ENCODE data around the gene INSM1. TPM values are rescaled to one million over a fixed set of nuclear protein-coding genes. Genes with fewer than 3 reads are reported as not detected.

INSM1 gene
- total RNA-seq, 1 experiment from 2014 or later, result not detected

GRCh38 chr20:20363434-20363798 lies 4.5 kb upstream of the INSM1 start:
- no peak for DNase-seq
- H3K9me3 Mint-ChIP-seq (ENCODE audit: low read depth, unreplicated experiment), result no peaks in the 10 kb centered on the region
- intact Hi-C loops (cut with micrococcal nuclease; ENCODE audit: unreplicated experiment), result loop anchor here (10.0 kb wide), 1 partner anchor 279 kb away; no protein-coding TSS in a partner anchor
- TF ChIP-seq, protein P1, sequence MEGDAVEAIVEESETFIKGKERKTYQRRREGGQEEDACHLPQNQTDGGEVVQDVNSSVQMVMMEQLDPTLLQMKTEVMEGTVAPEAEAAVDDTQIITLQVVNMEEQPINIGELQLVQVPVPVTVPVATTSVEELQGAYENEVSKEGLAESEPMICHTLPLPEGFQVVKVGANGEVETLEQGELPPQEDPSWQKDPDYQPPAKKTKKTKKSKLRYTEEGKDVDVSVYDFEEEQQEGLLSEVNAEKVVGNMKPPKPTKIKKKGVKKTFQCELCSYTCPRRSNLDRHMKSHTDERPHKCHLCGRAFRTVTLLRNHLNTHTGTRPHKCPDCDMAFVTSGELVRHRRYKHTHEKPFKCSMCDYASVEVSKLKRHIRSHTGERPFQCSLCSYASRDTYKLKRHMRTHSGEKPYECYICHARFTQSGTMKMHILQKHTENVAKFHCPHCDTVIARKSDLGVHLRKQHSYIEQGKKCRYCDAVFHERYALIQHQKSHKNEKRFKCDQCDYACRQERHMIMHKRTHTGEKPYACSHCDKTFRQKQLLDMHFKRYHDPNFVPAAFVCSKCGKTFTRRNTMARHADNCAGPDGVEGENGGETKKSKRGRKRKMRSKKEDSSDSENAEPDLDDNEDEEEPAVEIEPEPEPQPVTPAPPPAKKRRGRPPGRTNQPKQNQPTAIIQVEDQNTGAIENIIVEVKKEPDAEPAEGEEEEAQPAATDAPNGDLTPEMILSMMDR (IDR thresholded peaks at IDR 0.05; ENCODE audit: unreplicated experiment), result no peak
- peaks cover 21% of the 10 kb centered on the region for H3K27me3 Mint-ChIP-seq (ENCODE audit: unreplicated experiment)
- H3K4me3 Mint-ChIP-seq (ENCODE audit: low read depth, unreplicated experiment), result no peak overlapping the region
- CTCF ChIA-PET, result no interaction called here
- no peak overlapping the region for H3K27ac Mint-ChIP-seq (ENCODE audit: unreplicated experiment)
- H3K36me3 Mint-ChIP-seq (ENCODE audit: insufficient read depth, unreplicated experiment), result no peaks in the 10 kb centered on the region
- no peaks in the 10 kb centered on the region for H3K4me1 Mint-ChIP-seq (ENCODE audit: low read depth, unreplicated experiment)
- BruUV-seq (replicated peaks), result no TSS peak

- no peak overlapping the region for H3K4me3 Mint-ChIP-seq (ENCODE audit: low read depth, unreplicated experiment)
- no peaks in the 10 kb centered on the region for H3K4me1 Mint-ChIP-seq (ENCODE audit: low read depth, unreplicated experiment)
- CTCF ChIA-PET, result no interaction called here
- DNase-seq, result no peak
- H3K27ac Mint-ChIP-seq (ENCODE audit: unreplicated experiment), result no peak overlapping the region
- no peaks in the 10 kb centered on the region for H3K36me3 Mint-ChIP-seq (ENCODE audit: insufficient read depth, unreplicated experiment)
- H3K9me3 Mint-ChIP-seq (ENCODE audit: low read depth, unreplicated experiment), result no peaks in the 10 kb centered on the region
- H3K27me3 Mint-ChIP-seq (ENCODE audit: unreplicated experiment), result peaks cover 21% of the 10 kb centered on the region
- intact Hi-C loops (cut with micrococcal nuclease; ENCODE audit: unreplicated experiment), result loop anchor here (10.0 kb wide), 1 partner anchor 279 kb away; no protein-coding TSS in a partner anchor
- no TSS peak for BruUV-seq (replicated peaks)
- TF ChIP-seq, protein P1 (IDR thresholded peaks at IDR 0.05; ENCODE audit: unreplicated experiment), result no peak
Observed at GRCh38 chr20:20363799-20364592, 3.9 kb upstream of the INSM1 start.

DNA sequence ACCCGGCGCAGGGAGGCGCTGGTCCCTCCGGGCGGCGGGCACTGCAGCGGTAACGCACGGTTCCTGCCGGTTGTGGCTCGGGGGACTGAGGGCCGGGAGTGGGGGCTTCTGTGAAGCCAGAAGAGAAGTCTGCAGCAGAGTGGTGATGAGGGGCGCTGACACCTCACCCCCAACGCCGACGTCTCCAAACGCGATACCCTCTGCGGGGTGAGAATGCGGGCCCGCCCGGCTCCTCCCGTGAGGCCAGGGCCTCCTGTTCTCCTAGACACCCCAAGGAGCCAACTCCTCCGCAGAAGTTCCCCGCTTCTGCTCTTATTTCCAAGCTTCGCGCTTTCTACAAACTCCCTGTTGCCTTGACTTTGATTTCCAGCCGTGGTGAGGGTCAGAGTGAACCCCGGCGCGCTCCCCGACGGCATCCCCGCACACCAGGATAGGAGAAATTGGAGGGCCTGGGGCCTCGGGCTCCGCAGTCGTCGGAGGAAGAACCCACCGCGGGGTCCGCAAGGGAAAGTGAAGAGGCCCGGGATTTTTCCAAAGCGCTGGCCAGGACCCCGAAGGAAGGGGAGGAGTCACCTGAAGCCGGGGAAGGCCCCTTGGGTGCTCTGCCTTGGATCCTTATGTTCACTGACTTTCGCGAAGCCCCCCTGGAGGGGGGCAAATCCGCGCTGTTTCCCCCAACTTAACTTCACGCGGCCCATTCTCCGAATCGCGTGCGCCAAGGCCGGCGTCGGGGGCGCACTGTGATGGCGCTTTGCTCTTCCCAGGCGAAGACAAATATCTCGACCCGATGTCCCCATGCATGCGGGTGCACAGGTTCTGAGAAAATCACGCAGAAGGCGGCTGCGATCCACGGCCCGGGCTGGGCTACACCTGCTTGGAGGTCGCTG lies 3.1 kb upstream of the INSM1 start:
- Mint-ChIP-seq H3K27ac (ENCODE audit: unreplicated experiment) (no peak overlapping the region), H3K4me1 (ENCODE audit: low read depth, unreplicated experiment) (no peaks in the 10 kb centered on the region), H3K27me3 (ENCODE audit: unreplicated experiment) (peaks cover 21% of the 10 kb centered on the region), H3K36me3 (ENCODE audit: insufficient read depth, unreplicated experiment) (no peaks in the 10 kb centered on the region), H3K4me3 (ENCODE audit: low read depth, unreplicated experiment) (no peak overlapping the region), H3K9me3 (ENCODE audit: low read depth, unreplicated experiment) (no peaks in the 10 kb centered on the region)
- TF ChIP-seq, protein P1 (IDR thresholded peaks at IDR 0.05; ENCODE audit: unreplicated experiment), result no peak
- BruUV-seq (replicated peaks), result no TSS peak
- CTCF ChIA-PET, result no interaction called here
- intact Hi-C loops (cut with micrococcal nuclease; ENCODE audit: unreplicated experiment), result loop anchor here (10.0 kb wide), 1 partner anchor 280 kb away; no protein-coding TSS in a partner anchor
- DNase-seq, result no peak

DNA sequence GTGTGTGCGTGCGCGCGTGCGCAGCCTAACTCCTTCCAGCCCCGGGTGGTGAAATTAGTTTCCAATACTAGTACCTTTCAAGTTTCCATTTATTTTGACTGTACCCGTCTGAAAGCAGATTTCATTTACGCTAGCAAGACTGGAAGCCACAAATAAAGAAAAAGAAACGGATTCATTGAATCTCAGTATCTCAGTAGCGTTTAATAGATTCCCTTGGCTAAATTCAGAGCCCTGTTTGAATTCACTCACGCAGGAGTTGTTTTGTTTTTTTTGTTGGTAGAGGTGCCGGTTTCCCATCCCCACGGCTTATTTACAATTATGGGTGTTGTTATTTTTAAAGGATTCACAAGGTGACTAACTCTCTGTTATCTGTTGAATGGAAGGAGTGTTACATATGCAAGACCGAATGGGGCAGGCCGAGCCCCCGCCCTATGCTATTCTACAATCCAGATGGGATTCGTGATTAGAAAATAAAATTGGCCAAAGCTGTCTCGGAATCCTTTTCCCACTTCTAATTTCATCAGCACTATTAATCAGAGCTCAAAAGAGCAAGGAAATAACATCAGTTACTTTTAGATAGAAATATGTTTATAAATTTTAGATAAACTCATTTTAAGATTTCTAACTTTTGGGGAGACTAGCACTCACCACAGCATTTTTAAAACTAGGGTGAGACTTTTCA lies 2.3 kb upstream of the INSM1 start:
- TF ChIP-seq, protein P1 (IDR thresholded peaks at IDR 0.05; ENCODE audit: unreplicated experiment), result no peak
- no peaks in the 10 kb centered on the region for H3K36me3 Mint-ChIP-seq (ENCODE audit: insufficient read depth, unreplicated experiment)
- no peak overlapping the region for H3K4me3 Mint-ChIP-seq (ENCODE audit: low read depth, unreplicated experiment)
- no peaks in the 10 kb centered on the region for H3K4me1 Mint-ChIP-seq (ENCODE audit: low read depth, unreplicated experiment)
- no TSS peak for BruUV-seq (replicated peaks)
- H3K27me3 Mint-ChIP-seq (ENCODE audit: unreplicated experiment), result peaks cover 21% of the 10 kb centered on the region
- CTCF ChIA-PET, result no interaction called here
- H3K9me3 Mint-ChIP-seq (ENCODE audit: low read depth, unreplicated experiment), result no peaks in the 10 kb centered on the region
- no peak for DNase-seq
- intact Hi-C loops (cut with micrococcal nuclease; ENCODE audit: unreplicated experiment), result loop anchor here (10.0 kb wide), 1 partner anchor 281 kb away; no protein-coding TSS in a partner anchor
- no peak overlapping the region for H3K27ac Mint-ChIP-seq (ENCODE audit: unreplicated experiment)

Measured in Calu3 (cell line).